Kidney (tissue), 14 donors: ENCODE measurements around the gene OR6J1. TPM values are rescaled to one million over a fixed set of nuclear protein-coding genes. Genes with fewer than 3 reads are reported as not detected.

ENCODE experiments used
- DNase-seq, 5 donors: peaks; one replicate each; pipeline ENCODE4 v3.0.0-alpha.2; 2013 to 2020
- FAIRE-seq: peaks from 2 replicates; lab custom pipeline; 2012; peaks lifted over from hg19 to GRCh38; lab: Jason Lieb, UNC
- H3K27ac ChIP-seq, 2 donors: one replicate each; pipeline ENCODE4 v1.7.0; 2013; ENCODE audit warnings: low read depth in 2 of 2, low read length in 2 of 2, inconsistent platforms in 1 of 2
- H3K27me3 ChIP-seq: one replicate; pipeline ENCODE4 v1.7.1; 2013; ENCODE audit warnings: low read length, inconsistent platforms; ENCODE audit not compliant: control insufficient read depth, insufficient read depth
- H3K36me3 ChIP-seq, 3 donors: one replicate each; pipeline versions ENCODE4 v1.7.0 to v1.7.1; 2013; ENCODE audit warnings: low read length in 3 of 3, control low read depth in 1 of 3, inconsistent platforms in 1 of 3; ENCODE audit not compliant: insufficient read depth in 3 of 3, control insufficient read depth in 2 of 3
- H3K4me1 ChIP-seq, 3 donors: one replicate each; pipeline versions ENCODE4 v1.7.0 to v1.7.1; 2013; ENCODE audit warnings: low read length in 3 of 3, inconsistent platforms in 1 of 3, low read depth in 1 of 3; ENCODE audit not compliant: control insufficient read depth in 2 of 3, insufficient read depth in 2 of 3
- H3K4me3 ChIP-seq, 3 donors: one replicate each; pipeline versions ENCODE4 v1.7.0 to v1.8.1; 2013; ENCODE audit warnings: low read length in 3 of 3, control low read depth in 1 of 3, inconsistent platforms in 1 of 3
- H3K9ac ChIP-seq, 3 donors: one replicate each; pipeline versions ENCODE4 v1.7.0 to v1.7.1; 2013; ENCODE audit warnings: low read length in 3 of 3, control low read depth in 1 of 3, inconsistent platforms in 1 of 3
- H3K9me3 ChIP-seq, 3 donors: one replicate each; pipeline versions ENCODE4 v1.7.0 to v1.7.1; 2013; ENCODE audit warnings: low read length in 3 of 3, control low read depth in 1 of 3, inconsistent platforms in 1 of 3; ENCODE audit not compliant: control insufficient read depth in 2 of 3, insufficient read depth in 1 of 3
- intact Hi-C: fragments of 100-400 bp; cut with DNase I; formaldehyde crosslinking; loops from one replicate; pipeline ENCODE4 v1.11.1; 2022
- polyA plus RNA-seq: library from polyadenylated mRNA; stranded (reverse); fragments of 350-450 nt; fragmentation: Illumina TruSeq; extraction: RNeasy Lipid Tissue Mini Kit (QIAGEN cat#74804); gene quantifications from one replicate; pipeline ENCODE4 v1.2.3, GENCODE V29; 2014; ENCODE audit warnings: low read depth, low replicate concordance; ENCODE audit not compliant: insufficient read depth
- total RNA-seq: library from RNA; stranded (reverse); fragmentation: NEBNext Ultra II Directional; extraction: Animal tissue kit (Norgen Biotek cat#: 25700); gene quantifications from one replicate; pipeline ENCODE4 v1.2.1, GENCODE V29; 2021
- TF ChIP-seq, protein P1 (sequence below): IDR thresholded peaks from 3 replicates; pipeline ENCODE4 v1.5.1; 2012; ENCODE audit warnings: mild to moderate bottlenecking, moderate library complexity, borderline replicate concordance; ENCODE audit not compliant: insufficient read depth; ENCODE audit errors: extremely low read depth
- donor health status: control.
- donor health status: control.
- donor health status: control.
- donor health status: control.
- donor health status: control.
- donor health status: DM: yes; HTN: yes; CAD: no.
- donor health status: Normal renal cell carcinoma (clear cell type).

The OR6J1 gene
- total and polyA plus RNA-seq, 2 donors from 2014 or later: not detected

GRCh38 chr14:22601996-22602395 is 42.2 kb downstream of the OR6J1 start:
- Histone ChIP-seq H3K36me3 (peaks cover 6 to 45% (median 34%) of the 10 kb centered on the region in 3 donors), H3K27ac (no peak overlapping the region), H3K4me3 (no peak overlapping the region), H3K4me1 (peaks cover 2 to 9% (median 8%) of the 10 kb centered on the region in 3 donors), H3K27me3 (no peaks in the 10 kb centered on the region), H3K9me3 (no peaks in the 10 kb centered on the region), H3K9ac (no peak overlapping the region)
- intact Hi-C loops: no loop called here
- DNase-seq: no peak
- TF ChIP-seq, protein P1, sequence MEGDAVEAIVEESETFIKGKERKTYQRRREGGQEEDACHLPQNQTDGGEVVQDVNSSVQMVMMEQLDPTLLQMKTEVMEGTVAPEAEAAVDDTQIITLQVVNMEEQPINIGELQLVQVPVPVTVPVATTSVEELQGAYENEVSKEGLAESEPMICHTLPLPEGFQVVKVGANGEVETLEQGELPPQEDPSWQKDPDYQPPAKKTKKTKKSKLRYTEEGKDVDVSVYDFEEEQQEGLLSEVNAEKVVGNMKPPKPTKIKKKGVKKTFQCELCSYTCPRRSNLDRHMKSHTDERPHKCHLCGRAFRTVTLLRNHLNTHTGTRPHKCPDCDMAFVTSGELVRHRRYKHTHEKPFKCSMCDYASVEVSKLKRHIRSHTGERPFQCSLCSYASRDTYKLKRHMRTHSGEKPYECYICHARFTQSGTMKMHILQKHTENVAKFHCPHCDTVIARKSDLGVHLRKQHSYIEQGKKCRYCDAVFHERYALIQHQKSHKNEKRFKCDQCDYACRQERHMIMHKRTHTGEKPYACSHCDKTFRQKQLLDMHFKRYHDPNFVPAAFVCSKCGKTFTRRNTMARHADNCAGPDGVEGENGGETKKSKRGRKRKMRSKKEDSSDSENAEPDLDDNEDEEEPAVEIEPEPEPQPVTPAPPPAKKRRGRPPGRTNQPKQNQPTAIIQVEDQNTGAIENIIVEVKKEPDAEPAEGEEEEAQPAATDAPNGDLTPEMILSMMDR: no peak
- FAIRE-seq: no peak

DNA sequence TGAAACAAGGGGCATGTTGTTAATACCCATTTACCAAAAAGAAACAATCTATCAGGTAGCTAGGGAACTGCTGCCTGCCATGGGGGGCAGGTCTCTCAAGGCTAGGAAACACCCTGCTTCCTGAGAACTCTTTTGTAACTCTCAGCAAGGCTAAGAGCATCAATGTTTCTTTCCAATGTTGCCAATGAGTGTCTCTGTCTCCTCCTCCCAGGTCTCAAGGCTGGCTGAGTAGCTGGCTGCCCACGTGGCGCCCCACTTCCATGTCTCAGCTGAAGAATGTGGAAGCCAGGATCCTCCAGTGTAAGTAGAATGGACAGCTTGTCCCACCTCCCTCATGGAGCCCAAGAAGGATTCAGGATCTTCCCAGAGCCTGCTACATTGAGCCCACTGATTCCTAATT is 42.7 kb downstream of the OR6J1 start:
- Histone ChIP-seq H3K4me1 (peaks cover 2 to 9% (median 8%) of the 10 kb centered on the region in 3 donors), H3K36me3 (peaks cover 6 to 42% (median 34%) of the 10 kb centered on the region in 3 donors), H3K27ac (no peak overlapping the region), H3K9ac (no peak overlapping the region), H3K9me3 (no peaks in the 10 kb centered on the region), H3K4me3 (no peak overlapping the region), H3K27me3 (no peaks in the 10 kb centered on the region)
- FAIRE-seq (no peak), DNase-seq (no peak)
- intact Hi-C loops: no loop called here
- TF ChIP-seq, protein P1: no peak

DNA sequence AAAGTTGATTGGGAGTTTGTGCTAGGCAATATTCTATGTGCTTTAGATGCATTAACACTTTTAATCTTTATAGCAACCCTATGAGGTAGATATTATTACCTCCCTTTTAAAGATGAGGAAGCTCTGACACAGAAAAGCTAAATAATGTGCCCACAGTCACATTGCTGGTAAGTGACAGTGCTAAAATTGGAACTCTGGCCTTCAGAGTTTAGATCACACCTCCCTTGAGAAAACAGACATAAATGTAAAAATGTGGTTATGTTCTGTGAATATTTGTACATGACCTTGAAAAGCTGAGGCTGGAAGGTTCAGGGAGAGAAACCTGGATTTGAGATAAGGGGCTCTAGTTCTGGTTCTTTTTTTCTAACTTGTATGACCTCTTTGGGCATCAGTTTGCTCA is 44.1 kb downstream of the OR6J1 start:
- Histone ChIP-seq H3K4me3 (peak overlapping the region in 1 of 3 donors; percentile 91), H3K4me1 (peaks cover 2 to 9% (median 8%) of the 10 kb centered on the region in 3 donors), H3K27ac (peak overlapping the region in 1 of 2 donors; percentile 82), H3K9me3 (no peaks in the 10 kb centered on the region), H3K9ac (peak overlapping the region in 2 of 3 donors; percentile 61 to 96), H3K36me3 (peaks cover 6 to 28% (median 25%) of the 10 kb centered on the region in 3 donors), H3K27me3 (no peaks in the 10 kb centered on the region)
- no peak for FAIRE-seq
- DNase-seq: no peak
- TF ChIP-seq, protein P1: no peak
- intact Hi-C loops: no loop called here

DNA sequence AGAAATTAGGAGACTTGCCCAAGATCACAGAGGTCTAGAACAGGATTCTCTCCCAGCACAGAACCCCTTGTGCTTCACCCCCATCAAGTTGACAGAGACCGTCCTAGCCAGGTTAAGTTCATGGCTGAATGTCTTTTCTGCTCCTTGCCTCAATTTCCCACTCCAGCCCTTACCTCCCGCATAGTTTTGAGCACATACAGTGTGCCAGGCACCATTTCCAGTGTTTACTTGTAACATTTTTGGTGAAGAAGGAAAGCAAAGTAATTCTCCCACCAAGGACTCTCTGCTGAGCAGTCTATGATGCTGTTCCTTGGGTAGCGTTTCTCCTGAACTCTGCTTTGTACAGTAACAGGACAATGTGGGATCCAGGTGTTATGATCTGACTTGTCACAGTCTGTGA is 44.8 kb downstream of the OR6J1 start:
- Histone ChIP-seq H3K4me3 (peak overlapping the region; percentile 91 to 98 (median 92)), H3K27ac (peak overlapping the region; percentile 6 to 82), H3K9ac (peak overlapping the region in 1 of 3 donors; percentile 96), H3K27me3 (no peaks in the 10 kb centered on the region), H3K9me3 (no peaks in the 10 kb centered on the region), H3K36me3 (peaks cover 6 to 23% (median 22%) of the 10 kb centered on the region in 3 donors), H3K4me1 (peaks cover 2 to 9% (median 8%) of the 10 kb centered on the region in 3 donors)
- TF ChIP-seq, protein P1: no peak
- DNase-seq: no peak
- intact Hi-C loops: no loop called here
- FAIRE-seq: no peak
